Measurements from ENCODE around the gene ELL.
"Not testable (repeated sequence)": the region's sequence is repeated elsewhere in the genome, so short reads cannot be mapped to it uniquely, and the experiment has no call there.

The ELL gene

GRCh38 chr19:18422530-18423191 lies 99.2 kb downstream of the ELL start:
- no peak for DNase-seq (ENCODE audit: low read depth)

- no peak for DNase-seq (ENCODE audit: low read depth)
These were observed 100.4 kb downstream of the ELL start for GRCh38 chr19:18421371-18421959.

DNA sequence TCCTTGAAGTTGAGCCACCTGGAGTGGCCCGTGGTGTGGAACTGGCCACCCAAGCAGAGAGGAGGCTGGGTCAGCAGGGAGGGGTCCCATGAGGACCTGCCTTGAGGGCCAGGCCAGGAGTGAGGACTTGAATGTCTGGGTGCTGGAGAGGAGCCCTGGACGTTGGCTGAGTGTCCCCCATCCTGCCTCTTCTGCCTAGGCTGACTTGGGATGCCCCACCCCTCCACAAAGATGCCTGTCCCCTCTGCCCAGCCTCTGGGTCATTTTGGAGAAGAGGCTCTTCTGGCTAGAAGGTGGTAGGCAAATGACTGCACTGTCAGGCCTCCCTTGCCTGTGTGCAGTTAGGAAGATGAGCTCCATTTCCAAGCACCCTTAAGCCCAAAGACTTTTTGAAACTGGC lies 100.9 kb downstream of the ELL start:
- DNase-seq (ENCODE audit: low read depth), result no peak

- no peak for DNase-seq (ENCODE audit: low read depth)
These were observed 102.0 kb downstream of the ELL start for GRCh38 chr19:18419699-18420460.

DNA sequence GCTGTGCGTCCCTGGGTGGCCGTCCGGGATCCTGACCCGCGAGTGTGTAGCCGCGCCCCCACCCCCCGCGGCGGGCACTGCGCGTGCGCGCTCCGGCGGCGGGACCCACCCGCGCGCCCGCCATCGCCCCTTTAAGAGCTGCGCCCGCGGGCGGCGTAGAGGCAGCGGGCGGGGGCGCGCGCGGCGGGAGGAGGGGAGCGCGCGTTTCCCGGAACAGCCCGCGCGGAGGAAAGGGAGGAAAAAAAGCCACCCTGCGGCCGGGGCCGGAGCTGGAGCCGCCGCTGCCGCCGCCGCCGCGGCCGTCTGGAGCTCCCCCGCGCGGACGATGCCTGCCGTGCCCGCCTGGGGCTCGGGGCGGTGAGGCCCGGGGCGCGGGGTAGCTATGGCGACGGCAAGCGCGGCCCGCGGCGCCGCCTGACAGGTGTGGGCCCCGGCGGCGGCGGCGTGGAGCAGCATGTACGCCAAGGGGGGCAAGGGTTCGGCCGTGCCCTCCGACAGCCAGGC lies 102.6 kb downstream of the ELL start, which contains the start of gene SSBP4:
SSBP4 (plus strand) TSS at position 204 of the 504 bp plus-strand sequence; CDS start at position 455, 251 bp downstream.
- DNase-seq (ENCODE audit: low read depth), result no peak

- no peak for DNase-seq (ENCODE audit: low read depth)
These were observed 103.2 kb downstream of the ELL start for GRCh38 chr19:18418483-18419194.

GRCh38 chr19:18418029-18418482 lies 103.8 kb downstream of the ELL start:
- DNase-seq (ENCODE audit: low read depth), result no peak

DNA sequence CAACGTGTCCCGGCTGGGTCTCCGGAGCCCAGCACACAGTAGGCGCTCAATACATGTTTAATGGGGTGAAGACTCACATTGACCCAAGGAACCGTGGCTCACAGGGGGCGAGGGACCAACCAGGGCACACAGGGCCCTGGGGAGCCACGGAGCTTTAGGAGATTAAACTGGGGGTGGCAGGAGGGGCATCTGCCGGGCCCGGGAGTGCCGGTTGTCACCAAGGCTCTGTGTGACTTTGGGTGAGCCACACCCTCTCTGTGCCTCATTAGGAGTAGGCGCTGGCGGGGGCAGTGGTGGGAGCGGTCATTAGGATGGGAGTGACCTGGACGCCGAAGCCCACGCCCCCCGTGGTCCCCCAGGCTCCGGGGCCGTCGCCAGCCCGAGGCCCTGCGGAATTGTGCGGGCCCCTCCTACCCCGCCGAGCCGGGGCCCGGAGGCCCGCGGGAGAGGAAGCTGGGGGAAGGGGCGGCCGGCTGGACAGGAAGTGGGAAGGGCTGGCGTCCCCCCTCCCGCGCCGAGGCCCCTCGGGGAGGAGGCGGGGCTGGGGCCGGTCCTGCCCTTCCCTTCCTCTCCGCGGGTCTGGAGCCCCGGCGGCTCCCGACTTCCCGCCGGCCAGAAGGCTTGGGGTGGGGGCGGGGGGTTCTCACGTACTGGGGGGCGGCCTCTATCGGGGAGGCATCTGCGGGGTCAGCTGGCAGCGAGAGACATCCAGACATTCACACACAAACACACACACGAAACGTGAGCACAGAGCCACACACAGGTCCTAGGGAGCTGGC lies 104.4 kb downstream of the ELL start:
- peak; percentile 85 for DNase-seq (ENCODE audit: low read depth)

- DNase-seq (ENCODE audit: low read depth), result peak; percentile 82
These were observed 105.1 kb downstream of the ELL start for GRCh38 chr19:18416778-18417249.

GRCh38 chr19:18415178-18415867 lies 106.5 kb downstream of the ELL start:
- DNase-seq (ENCODE audit: low read depth), result peak; percentile 93

GRCh38 chr19:18414504-18415177 lies 107.2 kb downstream of the ELL start:
- DNase-seq (ENCODE audit: low read depth), result no peak

DNA sequence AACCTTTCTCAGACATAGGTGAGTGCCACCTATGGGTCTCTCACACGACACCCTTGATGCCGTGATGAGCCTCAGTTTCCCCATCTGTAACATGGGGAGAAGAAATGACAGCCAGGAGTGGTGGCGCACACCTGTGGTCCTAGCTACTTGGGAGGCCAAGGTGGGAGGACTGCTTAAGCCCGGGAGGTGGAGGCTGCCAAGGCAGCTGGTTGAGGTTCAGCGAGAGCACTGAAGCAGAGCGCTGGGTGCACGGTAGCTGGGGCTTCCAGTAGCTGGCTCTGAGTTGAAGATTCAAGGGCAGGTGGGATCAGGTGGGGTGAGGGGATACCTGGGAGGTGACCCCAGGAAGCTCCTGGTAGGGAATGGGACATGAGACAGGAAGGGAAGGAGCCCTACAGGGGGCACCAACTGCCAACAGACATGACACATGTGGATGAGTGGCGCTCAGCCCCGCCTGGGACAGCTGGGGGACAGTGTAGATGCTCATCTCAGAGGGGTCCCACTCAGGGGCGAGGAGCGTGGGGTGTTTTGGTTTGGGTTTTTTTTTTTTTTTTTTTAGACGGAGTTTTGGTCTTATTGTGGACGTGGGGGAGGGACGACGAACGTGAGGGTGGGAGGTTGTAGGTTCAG lies 109.1 kb downstream of the ELL start:
- no peak for DNase-seq (ENCODE audit: low read depth)

GRCh38 chr19:18408053-18408476 lies 113.8 kb downstream of the ELL start:
- DNase-seq (ENCODE audit: low read depth), result no peak

DNA sequence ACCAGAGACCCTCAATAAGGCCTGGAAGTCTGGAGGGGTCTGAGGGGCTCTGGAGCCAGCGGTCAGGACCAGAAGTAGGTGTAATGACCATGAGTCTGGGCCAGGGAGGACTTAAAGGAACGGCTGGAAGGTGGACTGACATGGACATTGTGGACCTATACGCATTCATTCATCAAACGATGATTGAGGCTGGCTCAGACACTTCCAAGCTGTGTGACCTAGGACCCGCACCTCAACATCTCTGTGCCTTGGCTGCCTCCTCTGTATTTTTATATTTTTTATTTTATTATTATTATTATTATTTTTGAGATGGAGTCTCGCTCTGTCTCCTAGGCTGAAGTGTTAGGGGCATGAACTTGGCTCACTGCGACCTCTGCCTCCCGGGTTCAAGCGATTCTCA lies 115.1 kb downstream of the ELL start:
- no peak for DNase-seq (ENCODE audit: low read depth)

DNA sequence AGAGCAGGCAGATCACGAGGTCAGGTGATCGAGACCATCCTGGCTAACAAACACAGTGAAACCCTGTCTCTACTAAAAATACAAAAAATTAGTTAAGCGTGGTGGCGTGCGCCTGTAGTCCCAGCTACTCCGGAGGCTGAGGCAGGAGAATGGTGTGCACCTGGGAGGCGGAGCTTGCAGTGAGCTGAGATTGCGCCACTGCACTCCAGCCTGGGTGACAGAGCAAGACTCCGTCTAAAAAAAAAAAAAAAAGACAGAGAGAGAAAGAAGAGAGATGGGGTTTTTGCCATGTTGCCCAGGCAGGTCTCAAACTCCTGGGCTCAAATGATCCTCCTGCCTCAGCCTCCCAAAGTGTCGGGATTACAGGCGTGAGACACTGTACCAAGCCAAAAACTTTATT lies 116.1 kb downstream of the ELL start:
- not testable (repeated sequence) for DNase-seq (ENCODE audit: low read depth)

GRCh38 chr19:18402455-18403248 lies 119.2 kb downstream of the ELL start:
- DNase-seq (ENCODE audit: low read depth), result not testable (repeated sequence)

DNA sequence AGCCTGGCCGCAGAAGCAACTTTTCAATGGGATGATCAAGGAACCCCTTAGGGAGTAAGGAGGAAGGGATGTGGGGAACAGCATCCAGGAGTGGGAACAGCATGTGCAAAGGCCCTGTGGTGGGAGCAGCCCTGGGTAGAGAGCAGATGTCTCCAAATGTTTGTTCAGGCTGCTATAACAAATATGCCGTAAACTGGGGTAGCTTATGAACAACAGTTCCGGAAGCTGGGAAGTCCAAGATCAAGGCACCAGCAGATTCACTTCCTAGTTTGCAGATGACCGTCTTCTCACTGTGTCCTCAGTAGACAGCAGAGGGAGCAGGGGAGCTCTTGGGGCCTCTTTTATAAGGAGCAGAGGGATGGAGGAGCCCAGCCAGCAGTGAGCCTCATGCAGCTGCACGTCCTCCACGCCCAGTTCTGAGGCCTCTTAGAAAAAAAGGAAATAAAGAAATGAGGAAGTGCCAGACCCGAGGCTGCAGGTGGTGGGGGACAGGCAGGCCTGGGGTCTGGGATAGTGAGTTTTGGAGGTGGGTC lies 120.2 kb downstream of the ELL start:
- peak; percentile 85 for DNase-seq (ENCODE audit: low read depth)

- no peak for DNase-seq (ENCODE audit: low read depth)
These were observed 122.9 kb downstream of the ELL start for GRCh38 chr19:18399008-18399407.
